SKM-1 treated with dmso at 0.1 percent for 144 hours (cell line): ENCODE measurements around the gene TEX12.
"Not testable (repeated sequence)": the region's sequence is repeated elsewhere in the genome, so short reads cannot be mapped to it uniquely, and the experiment has no call there.

Experiments used
- DNase-seq: peaks from one replicate; lab custom pipeline; 2025; ENCODE audit not compliant: unreplicated experiment; lab: John Stamatoyannopoulos, UW

TEX12 gene

GRCh38 chr11:112163875-112164685 is 3.1 kb upstream of the TEX12 start, which contains the start of gene IL18:
IL18 (minus strand) TSS chr11:112164094; CDS start chr11:112155053, 9,041 bp downstream.
- peak; percentile 49 for DNase-seq

- no peak for DNase-seq
Observed at GRCh38 chr11:112165049-112165448, 2.1 kb upstream of the TEX12 start.

- no peak for DNase-seq
Observed at GRCh38 chr11:112166562-112166961, 610 bp upstream of the TEX12 start.

GRCh38 chr11:112172362-112172994 is 5.3 kb downstream of the TEX12 start:
- DNase-seq: no peak

GRCh38 chr11:112173152-112173551 is 6.0 kb downstream of the TEX12 start:
- no peak for DNase-seq

- peak; percentile 83 for DNase-seq
Observed at GRCh38 chr11:112174789-112175598, 7.8 kb downstream of the TEX12 start, which contains the start of gene BCO2. BCO2 (plus strand) TSS chr11:112175512; CDS start chr11:112175602, 90 bp downstream.

- no peak for DNase-seq
Observed at GRCh38 chr11:112175599-112175952, 8.4 kb downstream of the TEX12 start.

- DNase-seq: no peak
Observed at GRCh38 chr11:112176077-112176476, 8.9 kb downstream of the TEX12 start.

GRCh38 chr11:112177589-112177988 is 10.4 kb downstream of the TEX12 start:
- no peak for DNase-seq

GRCh38 chr11:112178428-112178827 is 11.3 kb downstream of the TEX12 start:
- no peak for DNase-seq

- DNase-seq: peak; percentile 24
Observed at GRCh38 chr11:112178936-112179335, 11.8 kb downstream of the TEX12 start.

- peak; percentile 79 for DNase-seq
Observed at GRCh38 chr11:112179601-112180000, 12.4 kb downstream of the TEX12 start.

- DNase-seq: no peak
Observed at GRCh38 chr11:112182867-112183266, 15.7 kb downstream of the TEX12 start.

GRCh38 chr11:112185883-112186282 is 18.7 kb downstream of the TEX12 start:
- no peak for DNase-seq

GRCh38 chr11:112186304-112186703 is 19.1 kb downstream of the TEX12 start:
- DNase-seq: no peak

GRCh38 chr11:112195113-112195512 is 27.9 kb downstream of the TEX12 start:
- not testable (repeated sequence) for DNase-seq

GRCh38 chr11:112195951-112196351 is 28.8 kb downstream of the TEX12 start:
- no peak for DNase-seq

- no peak for DNase-seq
Observed at GRCh38 chr11:112196519-112197087, 29.4 kb downstream of the TEX12 start.

- DNase-seq: not testable (repeated sequence)
Observed at GRCh38 chr11:112199101-112199500, 31.9 kb downstream of the TEX12 start.

GRCh38 chr11:112200252-112200651 is 33.1 kb downstream of the TEX12 start:
- DNase-seq: peak; percentile 48

- no peak for DNase-seq
Observed at GRCh38 chr11:112206071-112206470, 38.9 kb downstream of the TEX12 start.
